Measurements from ENCODE around the gene PAK2. TPM values are rescaled to one million over a fixed set of nuclear protein-coding genes. Genes with fewer than 3 reads are reported as not detected.

PAK2 gene
- total and polyA plus RNA-seq, 9 of the 15 experiments (the other 6 are each of a cell fraction or from before 2014, with no cell fraction given) = 13.2 to 72.4 (median 35.7) TPM

- TF ChIP-seq SFPQ (IDR thresholded peaks at IDR 0.05; ENCODE audit: low read depth, low read length) (no peak), PHF8 (IDR thresholded peaks at IDR 0.05; ENCODE audit: borderline replicate concordance, low read length) (peak; percentile 84), HIVEP1 (CRISPR knock-in tag; IDR thresholded peaks at IDR 0.05) (no peak), FOS (IDR thresholded peaks at IDR 0.05; ENCODE audit: extremely low read depth, insufficient read length) (no peak), ZFP91 (CRISPR knock-in tag; IDR thresholded peaks at IDR 0.05) (no peak), RBM14 (IDR thresholded peaks at IDR 0.05; ENCODE audit: borderline replicate concordance, insufficient read depth, low read depth, low read length) (no peak), NFIX (CRISPR knock-in tag; IDR thresholded peaks at IDR 0.05; ENCODE audit: low read depth) (no peak), TEAD4 (IDR thresholded peaks at IDR 0.05; ENCODE audit: low read length) (no peak), TEAD4 (CRISPR knock-in tag; IDR thresholded peaks at IDR 0.05; ENCODE audit: borderline replicate concordance) (no peak), DEAF1 (CRISPR knock-in tag; IDR thresholded peaks at IDR 0.05) (no peak), ZNF395 (CRISPR knock-in tag; IDR thresholded peaks at IDR 0.05) (peak; percentile 61; the same call in 1 of the 2 replicates), LARP7 (IDR thresholded peaks at IDR 0.05) (no peak), USF2 (CRISPR knock-in tag; IDR thresholded peaks at IDR 0.05) (no peak), RFX7 (CRISPR knock-in tag; IDR thresholded peaks at IDR 0.05) (no peak), HDAC8 (tag; IDR thresholded peaks at IDR 0.05) (no peak)
- TF ChIP-seq, protein P1, sequence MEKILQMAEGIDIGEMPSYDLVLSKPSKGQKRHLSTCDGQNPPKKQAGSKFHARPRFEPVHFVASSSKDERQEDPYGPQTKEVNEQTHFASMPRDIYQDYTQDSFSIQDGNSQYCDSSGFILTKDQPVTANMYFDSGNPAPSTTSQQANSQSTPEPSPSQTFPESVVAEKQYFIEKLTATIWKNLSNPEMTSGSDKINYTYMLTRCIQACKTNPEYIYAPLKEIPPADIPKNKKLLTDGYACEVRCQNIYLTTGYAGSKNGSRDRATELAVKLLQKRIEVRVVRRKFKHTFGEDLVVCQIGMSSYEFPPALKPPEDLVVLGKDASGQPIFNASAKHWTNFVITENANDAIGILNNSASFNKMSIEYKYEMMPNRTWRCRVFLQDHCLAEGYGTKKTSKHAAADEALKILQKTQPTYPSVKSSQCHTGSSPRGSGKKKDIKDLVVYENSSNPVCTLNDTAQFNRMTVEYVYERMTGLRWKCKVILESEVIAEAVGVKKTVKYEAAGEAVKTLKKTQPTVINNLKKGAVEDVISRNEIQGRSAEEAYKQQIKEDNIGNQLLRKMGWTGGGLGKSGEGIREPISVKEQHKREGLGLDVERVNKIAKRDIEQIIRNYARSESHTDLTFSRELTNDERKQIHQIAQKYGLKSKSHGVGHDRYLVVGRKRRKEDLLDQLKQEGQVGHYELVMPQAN (IDR thresholded peaks at IDR 0.05; ENCODE audit: borderline replicate concordance) = peak; percentile 61; the same call in 1 of the 2 replicates
These were observed 27.7 kb upstream of the PAK2 start, which contains the start of the genes CEP19 and PIGX (continued) for GRCh38 chr3:196711838-196712513.
